GM19238 (cell line): ENCODE results near the gene MRPS7.
"Not testable (repeated sequence)": the region's sequence is repeated elsewhere in the genome, so short reads cannot be mapped to it uniquely, and the experiment has no call there.

ENCODE experiments used
- DNase-seq: peaks from one replicate; pipeline ENCODE4 v3.0.0; 2011; ENCODE audit warnings: low spot score; ENCODE audit not compliant: insufficient read length

MRPS7 gene

GRCh38 chr17:75271233-75271954 is 9.7 kb downstream of the MRPS7 start:
- peak; percentile 98 for DNase-seq

- no peak for DNase-seq
Observed at GRCh38 chr17:75271955-75272847, 10.5 kb downstream of the MRPS7 start.

GRCh38 chr17:75272848-75273184 is 11.1 kb downstream of the MRPS7 start:
- no peak for DNase-seq

- no peak for DNase-seq
Observed at GRCh38 chr17:75273977-75274708, 12.5 kb downstream of the MRPS7 start.

- no peak for DNase-seq
Observed at GRCh38 chr17:75277664-75278071, 16.0 kb downstream of the MRPS7 start.

GRCh38 chr17:75280189-75280588 is 18.5 kb downstream of the MRPS7 start:
- not testable (repeated sequence) for DNase-seq

- DNase-seq = no peak
Observed at GRCh38 chr17:75285123-75285522, 23.4 kb downstream of the MRPS7 start.

GRCh38 chr17:75287221-75287620 is 25.5 kb downstream of the MRPS7 start:
- DNase-seq = no peak

GRCh38 chr17:75288359-75288758 is 26.7 kb downstream of the MRPS7 start:
- DNase-seq = no peak

- no peak for DNase-seq
Observed at GRCh38 chr17:75288770-75289114, 27.1 kb downstream of the MRPS7 start.

- DNase-seq = peak; percentile 92
Observed at GRCh38 chr17:75289115-75289831, 27.6 kb downstream of the MRPS7 start, which contains the start of gene SLC25A19. Gene SLC25A19 (minus strand): TSS chr17:75289433. CDS start chr17:75286764, 2,669 bp downstream.

GRCh38 chr17:75289832-75290337 is 28.2 kb downstream of the MRPS7 start:
- DNase-seq = no peak

- DNase-seq = not testable (repeated sequence)
Observed at GRCh38 chr17:75292810-75293448, 31.2 kb downstream of the MRPS7 start.

- no peak for DNase-seq
Observed at GRCh38 chr17:75295201-75296158, 33.8 kb downstream of the MRPS7 start.

- no peak for DNase-seq
Observed at GRCh38 chr17:75300280-75300679, 38.6 kb downstream of the MRPS7 start.

- DNase-seq = no peak
Observed at GRCh38 chr17:75301049-75301448, 39.4 kb downstream of the MRPS7 start.

GRCh38 chr17:75301502-75302206 is 40.0 kb downstream of the MRPS7 start:
- no peak for DNase-seq

GRCh38 chr17:75307957-75308731 is 46.5 kb downstream of the MRPS7 start:
- DNase-seq = no peak
